HG02623 (cell line): Measurements from ENCODE around the gene JAG2.
"Not testable (repeated sequence)": the region's sequence is repeated elsewhere in the genome, so short reads cannot be mapped to it uniquely, and the experiment has no call there.

Source experiments
- ATAC-seq: cut with Tn5 transposase; IDR thresholded peaks from one replicate; pipeline ENCODE4 v1.9.1; 2021; ENCODE audit warnings: moderate library complexity; ENCODE audit not compliant: unreplicated experiment

Gene JAG2

DNA sequence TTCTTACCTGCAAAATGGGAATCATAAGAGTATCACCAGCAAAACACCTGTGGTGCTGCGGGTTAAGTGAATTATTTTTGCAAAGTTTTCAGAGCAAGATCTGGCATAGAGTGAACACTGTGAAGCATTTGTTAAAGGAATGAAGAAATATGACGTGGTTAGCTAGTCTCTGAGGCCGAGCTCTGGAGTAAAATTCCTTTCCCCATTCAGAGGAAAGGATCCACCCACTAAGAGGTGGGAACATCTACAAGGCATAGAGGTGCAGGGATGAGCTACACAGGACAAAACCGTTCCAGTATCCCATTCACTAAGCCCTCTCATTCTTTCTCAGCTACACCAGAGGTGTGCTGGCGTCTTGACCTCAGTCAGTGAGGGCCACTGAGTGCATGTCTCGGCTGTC, 48.5 kb downstream of the JAG2 start:
- ATAC-seq, result no peak

DNA sequence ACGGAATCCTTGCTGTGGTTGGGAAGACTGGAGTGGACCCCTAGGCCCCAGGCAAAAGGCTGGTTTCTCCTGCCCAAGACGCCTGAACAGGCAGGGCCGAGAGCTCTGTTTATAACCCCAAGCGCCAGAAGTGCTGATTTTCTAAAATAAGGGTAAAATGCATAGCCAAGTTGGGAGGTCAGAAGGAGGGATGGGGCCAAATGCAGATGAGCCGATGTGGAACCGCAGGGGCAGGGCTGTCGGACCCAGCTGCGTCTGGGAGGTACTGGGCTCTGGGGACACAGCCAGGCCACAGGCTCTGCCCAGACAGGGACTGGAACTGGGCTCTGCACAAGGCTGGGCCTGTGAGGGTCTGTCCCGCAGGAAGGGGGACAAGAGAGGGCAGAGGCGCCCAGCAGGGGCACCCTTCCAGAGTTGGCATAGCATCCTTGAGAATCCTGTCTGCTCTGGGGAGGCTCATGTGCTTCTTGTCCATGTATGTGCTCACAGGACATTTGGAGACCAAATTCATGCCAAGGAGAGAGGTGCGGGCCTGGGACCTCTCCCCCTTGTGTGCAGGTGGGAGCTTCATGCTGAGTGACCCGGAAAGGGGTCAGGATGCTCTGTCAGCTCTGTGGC, 49.1 kb downstream of the JAG2 start:
- no peak for ATAC-seq

DNA sequence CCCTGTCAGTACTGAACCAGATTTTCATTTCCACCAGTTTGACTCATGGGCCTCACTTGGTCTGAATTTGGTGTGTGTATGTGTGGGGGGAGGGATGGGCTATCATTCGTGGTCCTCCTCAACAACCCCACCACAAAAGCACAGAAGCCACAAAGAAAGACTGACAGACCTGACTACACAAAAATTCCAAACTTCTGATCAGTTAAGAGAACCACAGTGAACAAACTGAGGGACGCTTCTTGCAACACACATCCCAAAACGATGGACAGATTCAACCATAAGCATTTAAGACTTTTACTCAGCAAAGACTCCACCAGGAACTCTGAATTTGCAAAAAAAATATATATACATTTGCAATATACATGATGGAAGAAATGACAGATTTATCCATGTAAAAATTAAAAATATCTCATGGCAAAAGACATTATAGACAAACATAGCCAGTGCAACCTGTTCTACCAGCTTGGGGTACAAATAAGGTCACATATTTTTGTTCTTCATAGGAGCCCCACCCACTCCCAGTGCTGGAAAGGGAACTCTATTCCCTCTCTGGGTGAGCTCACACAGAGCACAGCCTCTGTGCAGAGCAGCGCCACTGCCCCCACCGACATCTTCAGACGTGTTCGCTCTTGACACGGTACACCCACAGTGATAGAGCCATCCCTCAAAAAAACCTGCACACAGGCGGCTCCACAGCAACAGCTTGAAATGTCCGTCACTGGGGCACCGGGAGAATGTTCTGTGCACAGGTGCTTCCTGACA, 49.7 kb downstream of the JAG2 start:
- ATAC-seq, result no peak

- ATAC-seq, result no peak
These were observed 50.7 kb downstream of the JAG2 start for GRCh38 chr14:105117710-105118385.

GRCh38 chr14:105117257-105117646, 51.3 kb downstream of the JAG2 start:
- no peak for ATAC-seq

GRCh38 chr14:105116451-105117256, 51.9 kb downstream of the JAG2 start:
- no peak for ATAC-seq

DNA sequence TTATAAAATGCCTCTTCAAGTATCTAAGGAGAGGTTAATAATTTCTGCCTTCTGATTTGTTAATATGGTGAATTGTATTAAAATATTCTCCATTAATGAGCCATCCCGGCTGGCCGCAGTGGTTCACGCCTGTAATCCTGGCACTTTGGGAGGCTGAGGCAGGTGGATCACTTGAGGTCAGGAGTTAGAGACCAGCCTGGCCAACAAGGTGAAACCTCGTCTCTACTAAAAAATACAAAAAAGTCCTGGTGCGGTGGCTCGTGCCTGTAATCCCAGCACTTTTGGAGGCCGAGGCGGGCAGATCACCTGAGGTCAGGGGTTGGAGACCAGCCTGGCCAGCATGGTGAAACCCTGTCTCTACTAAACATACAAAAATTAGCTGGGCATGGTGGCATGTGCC, 59.3 kb downstream of the JAG2 start:
- ATAC-seq, result not testable (repeated sequence)

GRCh38 chr14:105108516-105108864, 60.1 kb downstream of the JAG2 start:
- ATAC-seq, result no peak

DNA sequence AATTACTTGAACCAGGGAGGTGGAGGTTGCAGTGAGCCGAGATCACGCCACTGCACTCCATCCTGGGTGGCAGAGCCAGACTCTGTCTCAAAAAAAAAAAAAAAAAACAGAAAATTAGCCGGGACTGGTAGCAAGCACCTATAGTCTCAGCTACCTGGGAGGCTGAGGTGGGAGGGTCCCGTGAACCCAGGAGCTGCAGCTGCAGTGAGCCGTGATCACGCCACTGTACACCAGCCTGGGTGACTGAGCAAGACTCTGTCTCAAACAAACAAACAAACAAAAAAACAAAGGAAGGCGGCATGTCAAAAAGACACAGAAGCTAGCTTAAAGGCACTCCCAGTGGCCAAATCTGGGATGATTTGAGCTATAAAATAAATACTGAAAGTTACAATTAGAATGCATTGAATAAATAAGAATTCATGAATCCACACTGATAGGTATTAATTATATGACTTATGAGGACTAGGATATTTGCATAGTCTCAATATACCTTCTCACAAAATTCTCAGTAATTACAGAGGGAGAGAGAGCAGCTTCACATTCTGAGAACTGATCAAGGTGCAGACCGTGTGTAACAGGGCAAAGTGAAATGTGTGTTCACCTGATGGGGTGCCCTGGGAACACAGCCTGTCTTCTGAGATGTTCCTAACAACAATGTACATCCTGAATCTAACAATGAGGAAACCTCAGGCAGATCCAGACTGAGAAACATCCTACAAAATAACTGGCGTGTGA, 60.6 kb downstream of the JAG2 start:
- ATAC-seq, result no peak

- no peak for ATAC-seq
These were observed 61.2 kb downstream of the JAG2 start for GRCh38 chr14:105107351-105107750.

DNA sequence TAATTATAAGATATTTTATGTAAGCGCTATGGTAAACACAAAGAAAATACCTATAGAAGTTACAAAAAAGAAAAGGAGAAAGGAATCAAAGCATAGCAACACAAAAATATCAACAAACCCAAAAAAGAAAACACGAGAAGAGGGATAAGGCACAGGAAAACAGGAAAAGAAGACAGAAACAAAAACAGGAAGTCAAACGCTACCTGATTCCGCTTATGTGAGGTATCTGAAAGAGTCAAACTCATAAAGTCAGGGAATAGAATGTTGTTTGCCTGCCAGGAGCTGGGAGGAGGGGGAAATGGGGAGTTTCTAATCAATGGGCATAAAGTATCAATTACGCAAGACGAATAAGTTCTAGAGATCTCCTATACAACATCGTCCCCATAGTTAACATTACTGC, 63.4 kb downstream of the JAG2 start:
- no peak for ATAC-seq

GRCh38 chr14:105102893-105103292, 65.7 kb downstream of the JAG2 start:
- ATAC-seq, result no peak

DNA sequence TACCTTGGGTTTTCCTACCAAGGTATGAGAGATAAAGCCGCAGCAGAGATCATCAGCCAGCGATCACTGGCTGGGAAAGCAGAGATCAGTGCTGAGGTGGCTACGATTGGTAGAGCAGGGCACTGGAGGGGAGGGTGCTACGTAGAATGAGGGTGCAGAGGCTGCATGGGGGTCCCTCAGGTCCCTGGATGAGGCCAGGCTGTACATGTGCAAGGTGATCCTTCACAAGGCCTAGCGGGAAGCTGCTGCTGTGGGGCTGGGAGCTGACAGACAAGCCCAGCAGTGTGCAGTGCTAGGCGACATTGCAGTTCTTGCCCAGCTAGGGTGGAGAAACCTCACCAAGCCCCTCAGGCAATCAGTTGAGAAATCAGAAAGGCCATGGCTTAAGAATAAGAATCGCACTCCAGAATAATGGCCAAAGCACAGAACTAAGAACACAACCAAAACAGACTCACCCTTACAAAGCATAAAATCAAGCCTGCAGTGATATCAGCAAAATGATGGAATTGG, 66.2 kb downstream of the JAG2 start:
- ATAC-seq, result no peak

- no peak for ATAC-seq
These were observed 67.7 kb downstream of the JAG2 start for GRCh38 chr14:105100910-105101309.

GRCh38 chr14:105099778-105100177, 68.8 kb downstream of the JAG2 start:
- ATAC-seq, result no peak

- ATAC-seq, result no peak
These were observed 70.3 kb downstream of the JAG2 start for GRCh38 chr14:105098316-105098715.

- ATAC-seq, result no peak
These were observed 70.8 kb downstream of the JAG2 start for GRCh38 chr14:105097794-105098127.

DNA sequence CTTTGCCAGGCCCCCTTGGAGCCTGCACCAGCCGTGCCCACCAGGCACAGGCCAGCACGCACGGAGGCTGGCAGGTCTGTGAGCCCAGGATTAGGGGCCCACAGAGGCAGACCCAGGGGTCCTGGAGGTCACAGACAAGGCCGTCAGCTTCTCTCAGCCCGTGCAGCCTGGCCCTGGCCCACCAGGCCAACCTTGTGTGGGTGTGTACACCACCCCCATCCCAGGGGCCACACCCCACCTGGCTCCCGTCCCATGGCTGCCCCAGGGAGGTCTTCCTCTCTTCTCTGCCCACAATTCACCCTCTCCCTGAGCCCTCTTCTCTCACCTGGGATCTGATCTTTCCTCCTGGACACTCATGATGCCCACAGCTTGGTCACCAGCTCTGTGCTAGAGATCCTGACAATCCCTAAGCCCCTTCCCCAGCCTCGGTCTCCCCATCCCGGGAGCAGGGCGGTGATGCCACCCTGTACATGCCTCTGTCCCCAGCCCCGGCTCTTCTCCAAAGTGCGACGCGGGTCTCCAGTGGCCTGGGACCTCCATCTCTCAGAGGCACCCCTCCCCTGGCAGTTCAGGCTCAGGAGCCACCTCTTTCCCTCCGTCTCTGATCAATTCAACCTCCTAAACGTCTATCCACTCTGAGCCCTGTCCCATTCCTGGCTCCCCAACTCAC, 72.2 kb downstream of the JAG2 start:
- no peak for ATAC-seq

- ATAC-seq, result no peak
These were observed 73.3 kb downstream of the JAG2 start for GRCh38 chr14:105095236-105095805.
